Upper lobe of right lung (tissue), 1 donor: ENCODE data around the gene FARSA. TPM values are rescaled to one million over a fixed set of nuclear protein-coding genes. Genes with fewer than 3 reads are reported as not detected.

ENCODE experiments used
- ATAC-seq: fragments of 200-7000 bp; cut with Tn5 transposase; one replicate; pipeline ENCODE4 v1.9.1; 2020; ENCODE audit warnings: mild to moderate bottlenecking, moderate library complexity
- DNase-seq: peaks from one replicate; pipeline ENCODE4 v3.0.0-alpha.2; 2020
- H3K27ac ChIP-seq: fragments of 200-600 bp; one replicate; pipeline ENCODE4 v1.8.0; 2022
- H3K27me3 ChIP-seq: fragments of 200-600 bp; one replicate; pipeline ENCODE4 v1.8.0; 2022; ENCODE audit warnings: mild to moderate bottlenecking
- H3K36me3 ChIP-seq: fragments of 200-600 bp; one replicate; pipeline ENCODE4 v1.8.0; 2022
- H3K4me1 ChIP-seq: fragments of 200-600 bp; one replicate; pipeline ENCODE4 v1.8.0; 2022
- H3K4me3 ChIP-seq: fragments of 200-600 bp; one replicate; pipeline ENCODE4 v1.8.0; 2022; ENCODE audit warnings: mild to moderate bottlenecking
- H3K9me3 ChIP-seq: fragments of 200-600 bp; one replicate; pipeline ENCODE4 v1.8.0; 2022
- CTCF ChIP-seq: fragments of 200-600 bp; IDR thresholded peaks from one replicate; pipeline ENCODE4 v1.8.0; 2022; ENCODE audit warnings: antibody characterized with exemption
- intact Hi-C: fragments of 100-400 bp; cut with DNase I; formaldehyde crosslinking; loops from one replicate; pipeline ENCODE4 v1.11.0; 2022
- total RNA-seq: library from RNA; stranded (reverse); fragmentation: NEBNext Ultra II Directional; extraction: Animal tissue kit (Norgen Biotek cat#: 25700); gene quantifications from one replicate; pipeline ENCODE4 v1.2.1, GENCODE V29; 2021
- donor health status: DM: no; HTN: yes; CAD: no; lungs with severe emphysema.

Gene FARSA
- total RNA-seq, 1 donor from 2014 or later, result 39.5 TPM

GRCh38 chr19:12912571-12912970, 20.9 kb downstream of the FARSA start:
- Histone ChIP-seq H3K4me1 (peaks cover 20% of the 10 kb centered on the region), H3K4me3 (peak overlapping the region; percentile 21), H3K27ac (peak overlapping the region; percentile 60), H3K9me3 (no peaks in the 10 kb centered on the region), H3K27me3 (no peaks in the 10 kb centered on the region), H3K36me3 (no peaks in the 10 kb centered on the region)
- no peak for ATAC-seq
- intact Hi-C loops, result no loop called here
- no peak for TF ChIP-seq CTCF
- DNase-seq, result no peak

DNA sequence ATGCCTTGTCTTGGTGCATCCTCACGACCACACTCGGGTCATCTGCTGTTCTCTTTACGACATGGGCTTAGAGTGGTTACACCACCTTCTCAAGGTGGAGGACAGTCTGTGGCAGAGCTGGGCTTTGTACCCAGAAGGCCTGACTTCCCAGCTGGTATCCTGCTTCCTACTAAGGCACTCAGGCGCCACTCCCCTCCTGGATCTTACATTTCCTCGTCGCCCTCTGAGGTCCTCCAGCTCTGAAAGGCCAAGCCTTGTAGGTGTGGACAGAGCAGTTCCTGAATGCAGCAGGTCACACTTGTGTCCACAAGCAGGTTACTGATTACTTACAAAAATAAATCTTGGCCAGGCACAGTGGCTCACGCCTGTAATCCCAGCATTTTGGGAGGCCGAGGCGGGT, 26.3 kb downstream of the FARSA start:
- H3K27ac ChIP-seq, result peak overlapping the region; percentile 24
- H3K4me3 ChIP-seq, result no peak overlapping the region
- no peak for DNase-seq
- no peaks in the 10 kb centered on the region for H3K4me1 ChIP-seq
- intact Hi-C loops, result no loop called here
- ATAC-seq, result peak; percentile 90
- H3K36me3 ChIP-seq, result no peaks in the 10 kb centered on the region
- H3K9me3 ChIP-seq, result no peaks in the 10 kb centered on the region
- TF ChIP-seq CTCF, result no peak
- H3K27me3 ChIP-seq, result no peaks in the 10 kb centered on the region

DNA sequence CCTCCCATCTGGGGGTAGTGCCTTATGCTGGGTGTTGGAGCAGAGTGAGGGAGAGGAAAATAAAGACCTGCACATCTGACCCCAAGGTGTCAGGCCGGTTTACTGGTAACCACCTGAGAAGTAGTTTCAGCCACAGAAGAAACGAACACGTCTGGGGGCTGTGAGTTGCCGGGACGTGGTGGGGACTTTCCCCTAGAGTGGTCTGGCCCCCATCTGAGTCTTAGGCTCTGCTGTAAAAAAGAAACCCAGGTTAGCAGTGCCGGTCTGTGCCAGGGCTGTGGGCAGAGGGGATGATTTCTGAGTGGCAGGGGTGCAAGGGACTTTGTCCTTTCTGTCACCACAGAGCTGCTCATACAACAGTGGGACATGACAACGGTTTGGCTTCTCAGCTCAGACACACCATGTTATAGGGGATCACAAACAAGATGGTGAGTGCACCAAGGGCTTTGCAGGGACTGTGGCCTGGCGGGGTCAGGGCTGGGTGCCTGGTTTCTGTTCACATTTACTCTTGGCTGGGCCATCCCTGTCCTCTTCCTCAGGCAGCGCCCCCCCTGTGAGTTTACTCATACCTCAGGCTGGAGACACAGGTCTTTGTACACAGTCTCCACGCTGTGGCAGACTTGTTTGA, 33.5 kb downstream of the FARSA start:
- no peaks in the 10 kb centered on the region for H3K27me3 ChIP-seq
- H3K27ac ChIP-seq, result no peak overlapping the region
- ATAC-seq (no peak), DNase-seq (no peak)
- TF ChIP-seq CTCF, result no peak
- no peak overlapping the region for H3K4me3 ChIP-seq
- H3K4me1 ChIP-seq, result no peaks in the 10 kb centered on the region
- no peaks in the 10 kb centered on the region for H3K9me3 ChIP-seq
- intact Hi-C loops, result no loop called here
- peaks cover 27% of the 10 kb centered on the region for H3K36me3 ChIP-seq

DNA sequence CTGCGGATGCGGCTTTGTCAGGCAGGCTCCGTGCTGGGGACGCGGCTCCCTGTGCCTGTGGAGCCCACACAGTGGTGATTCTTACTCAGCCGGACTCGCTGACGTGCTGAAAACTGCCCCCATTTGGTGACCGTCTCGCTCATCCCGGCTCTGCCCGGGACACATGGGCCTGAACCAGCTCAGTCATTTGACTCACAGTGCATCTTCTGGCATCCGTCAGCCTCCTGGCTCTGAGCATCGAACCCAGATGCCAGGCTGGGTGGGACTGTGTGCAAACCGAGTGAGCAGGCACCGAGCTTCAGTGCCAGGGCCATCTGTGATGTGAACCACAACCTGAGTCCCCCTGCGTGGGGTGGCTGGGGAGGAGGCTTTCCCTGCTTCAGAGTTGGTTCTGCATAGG, 37.1 kb downstream of the FARSA start:
- intact Hi-C loops, result no loop called here
- Histone ChIP-seq H3K27ac (no peak overlapping the region), H3K4me1 (peaks cover 10% of the 10 kb centered on the region), H3K9me3 (no peaks in the 10 kb centered on the region), H3K4me3 (no peak overlapping the region), H3K36me3 (peaks cover 36% of the 10 kb centered on the region), H3K27me3 (no peaks in the 10 kb centered on the region)
- TF ChIP-seq CTCF, result no peak
- DNase-seq (no peak), ATAC-seq (no peak)

- ATAC-seq (no peak), DNase-seq (no peak)
- no peaks in the 10 kb centered on the region for H3K27me3 ChIP-seq
- peaks cover 25% of the 10 kb centered on the region for H3K36me3 ChIP-seq
- TF ChIP-seq CTCF, result no peak
- H3K4me1 ChIP-seq, result peaks cover 13% of the 10 kb centered on the region
- H3K27ac ChIP-seq, result no peak overlapping the region
- no peaks in the 10 kb centered on the region for H3K9me3 ChIP-seq
- H3K4me3 ChIP-seq, result no peak overlapping the region
- intact Hi-C loops, result no loop called here
Measured at GRCh38 chr19:12893582-12893981, 39.9 kb downstream of the FARSA start.

DNA sequence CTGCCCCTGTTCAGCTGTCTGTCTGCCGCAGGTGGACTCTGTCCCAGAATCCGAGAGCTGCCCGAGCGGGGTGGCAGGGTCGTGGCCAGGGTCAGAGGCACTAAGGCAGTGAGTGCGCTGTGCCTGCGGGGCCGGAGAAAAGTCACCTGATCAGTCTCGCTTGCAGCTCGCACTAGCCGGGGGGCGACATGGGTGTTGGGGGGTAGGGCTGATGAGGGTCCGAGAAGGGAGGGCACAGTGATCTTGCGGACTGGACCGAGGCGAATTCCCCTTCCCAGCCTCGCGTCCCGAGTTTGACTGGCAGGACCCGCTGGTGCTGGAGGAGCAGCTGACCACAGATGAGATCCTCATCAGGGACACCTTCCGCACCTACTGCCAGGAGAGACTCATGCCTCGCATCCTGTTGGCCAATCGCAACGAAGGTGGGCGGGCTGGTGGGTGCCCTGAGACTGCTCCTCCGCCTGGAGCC, 41.9 kb downstream of the FARSA start:
- H3K4me1 ChIP-seq, result peaks cover 13% of the 10 kb centered on the region
- intact Hi-C loops, result no loop called here
- no peaks in the 10 kb centered on the region for H3K27me3 ChIP-seq
- peaks cover 12% of the 10 kb centered on the region for H3K36me3 ChIP-seq
- TF ChIP-seq CTCF, result no peak
- peak overlapping the region; percentile 83 for H3K27ac ChIP-seq
- ATAC-seq (no peak), DNase-seq (no peak)
- H3K4me3 ChIP-seq, result peak overlapping the region; percentile 99
- H3K9me3 ChIP-seq, result no peaks in the 10 kb centered on the region
